Measurements from ENCODE around the gene CLN6. TPM values are rescaled to one million over a fixed set of nuclear protein-coding genes. Genes with fewer than 3 reads are reported as not detected.
A peak's percentile ranks its signal among the peaks of the same experiment; 100 is the strongest.
"Not testable (repeated sequence)": the region's sequence is repeated elsewhere in the genome, so short reads cannot be mapped to it uniquely, and the experiment has no call there.

CLN6 gene
- total RNA-seq, 1 experiment from 2014 or later, result 76.7 TPM

DNA sequence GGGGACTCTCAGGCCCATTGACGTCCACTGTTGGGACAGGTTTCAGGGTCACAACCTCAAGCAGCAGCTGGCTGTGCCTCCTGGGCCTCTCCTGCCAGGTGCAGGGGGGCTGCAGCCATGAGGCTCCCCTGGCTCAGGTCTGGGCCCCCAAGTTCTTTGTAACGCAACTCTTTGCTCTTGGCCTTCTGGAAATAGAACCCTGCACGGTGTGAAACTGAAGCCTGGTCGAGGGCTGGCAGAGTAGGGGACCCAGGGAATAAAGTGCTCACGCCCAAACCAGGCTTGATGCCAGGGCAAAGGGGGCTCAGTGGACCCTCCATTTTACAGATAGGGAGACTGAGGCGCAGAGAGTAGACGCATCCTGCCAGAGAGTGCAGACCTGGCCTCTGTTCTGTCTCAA is 25.2 kb downstream of the CLN6 start:
- Histone ChIP-seq H3K4me3 (ENCODE audit: low read depth, low read length) (peak overlapping the region; percentile 29), H3K4me1 (peaks cover 21% of the 10 kb centered on the region), H3K36me3 (ENCODE audit: control insufficient read depth, insufficient read depth, low read length) (no peaks in the 10 kb centered on the region), H3K27me3 (replicated peaks; ENCODE audit: control insufficient read depth, insufficient read depth, low read length) (no peaks in the 10 kb centered on the region), H3K9me3 (no peaks in the 10 kb centered on the region)
- Mint-ChIP-seq H3K36me3 (ENCODE audit: insufficient read depth, unreplicated experiment) (peaks cover 22% of the 10 kb centered on the region), H3K4me1 (ENCODE audit: low read depth, unreplicated experiment) (peaks cover 14% of the 10 kb centered on the region), H3K27me3 (ENCODE audit: insufficient read depth, unreplicated experiment) (no peaks in the 10 kb centered on the region), H3K27ac (ENCODE audit: unreplicated experiment) (peak overlapping the region; percentile 84), H3K4me3 (ENCODE audit: unreplicated experiment) (no peak overlapping the region), H3K9me3 (ENCODE audit: unreplicated experiment) (no peaks in the 10 kb centered on the region)
- no TSS peak for BruUV-seq (replicated peaks)
- ChIA-PET POLR2A (no interaction called here), CTCF (no interaction called here)
- no peak for DNase-seq
- intact Hi-C loops (cut with micrococcal nuclease; ENCODE audit: unreplicated experiment), result no loop called here
- TF ChIP-seq, protein P1, sequence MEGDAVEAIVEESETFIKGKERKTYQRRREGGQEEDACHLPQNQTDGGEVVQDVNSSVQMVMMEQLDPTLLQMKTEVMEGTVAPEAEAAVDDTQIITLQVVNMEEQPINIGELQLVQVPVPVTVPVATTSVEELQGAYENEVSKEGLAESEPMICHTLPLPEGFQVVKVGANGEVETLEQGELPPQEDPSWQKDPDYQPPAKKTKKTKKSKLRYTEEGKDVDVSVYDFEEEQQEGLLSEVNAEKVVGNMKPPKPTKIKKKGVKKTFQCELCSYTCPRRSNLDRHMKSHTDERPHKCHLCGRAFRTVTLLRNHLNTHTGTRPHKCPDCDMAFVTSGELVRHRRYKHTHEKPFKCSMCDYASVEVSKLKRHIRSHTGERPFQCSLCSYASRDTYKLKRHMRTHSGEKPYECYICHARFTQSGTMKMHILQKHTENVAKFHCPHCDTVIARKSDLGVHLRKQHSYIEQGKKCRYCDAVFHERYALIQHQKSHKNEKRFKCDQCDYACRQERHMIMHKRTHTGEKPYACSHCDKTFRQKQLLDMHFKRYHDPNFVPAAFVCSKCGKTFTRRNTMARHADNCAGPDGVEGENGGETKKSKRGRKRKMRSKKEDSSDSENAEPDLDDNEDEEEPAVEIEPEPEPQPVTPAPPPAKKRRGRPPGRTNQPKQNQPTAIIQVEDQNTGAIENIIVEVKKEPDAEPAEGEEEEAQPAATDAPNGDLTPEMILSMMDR (IDR thresholded peaks at IDR 0.05; ENCODE audit: insufficient read depth in 1 of 2, low read depth in 1 of 2, low read length in 1 of 2, severe bottlenecking in 1 of 2, unreplicated experiment in 1 of 2), result no peak

DNA sequence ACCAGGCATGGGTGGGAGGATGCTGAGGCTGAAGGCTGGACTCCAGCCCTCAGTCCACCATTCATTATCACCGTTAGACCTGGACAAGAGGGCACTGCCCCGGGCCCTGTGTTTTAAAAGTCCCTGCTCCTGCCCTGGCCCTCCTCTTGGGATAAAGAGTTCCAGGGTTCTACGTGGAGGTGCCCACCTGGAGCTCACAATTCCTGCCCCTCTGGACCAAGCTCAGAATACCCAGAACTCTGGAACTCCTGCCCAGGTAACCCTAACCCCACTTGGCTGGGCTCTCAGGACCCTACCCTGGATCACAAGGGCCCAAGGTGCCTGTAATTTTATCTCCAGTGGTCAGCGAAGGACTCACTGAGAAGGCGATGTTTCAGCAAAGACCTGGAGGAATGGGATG is 25.6 kb downstream of the CLN6 start:
- no TSS peak for BruUV-seq (replicated peaks)
- H3K4me1 ChIP-seq, result peaks cover 21% of the 10 kb centered on the region
- POLR2A ChIA-PET, result no interaction called here

DNA sequence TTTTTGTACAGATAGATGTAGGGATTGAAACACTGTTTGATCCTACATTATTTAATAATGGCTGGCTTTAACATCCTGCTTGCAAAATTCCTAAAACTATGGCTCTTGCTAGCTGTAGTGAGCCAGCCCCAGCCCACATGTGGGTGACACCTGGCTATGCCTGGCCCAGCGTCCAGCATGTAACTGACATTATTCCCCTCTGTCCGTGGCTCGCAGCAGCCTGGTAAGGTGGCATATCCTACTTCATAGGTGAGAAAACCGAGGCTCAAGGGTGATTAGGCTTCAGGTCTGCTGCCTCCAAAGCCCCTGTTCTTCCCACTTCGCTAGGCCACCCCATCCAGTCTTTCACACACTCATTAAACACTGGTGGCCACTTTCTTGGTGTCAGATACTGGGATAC is 26.0 kb downstream of the CLN6 start:
- TF ChIP-seq, protein P1 (IDR thresholded peaks at IDR 0.05; ENCODE audit: insufficient read depth in 1 of 2, low read depth in 1 of 2, low read length in 1 of 2, severe bottlenecking in 1 of 2, unreplicated experiment in 1 of 2), result no peak
- Mint-ChIP-seq H3K27ac (ENCODE audit: unreplicated experiment) (no peak overlapping the region), H3K27me3 (ENCODE audit: insufficient read depth, unreplicated experiment) (no peaks in the 10 kb centered on the region), H3K9me3 (ENCODE audit: unreplicated experiment) (no peaks in the 10 kb centered on the region), H3K36me3 (ENCODE audit: insufficient read depth, unreplicated experiment) (peaks cover 30% of the 10 kb centered on the region), H3K4me1 (ENCODE audit: low read depth, unreplicated experiment) (peaks cover 17% of the 10 kb centered on the region), H3K4me3 (ENCODE audit: unreplicated experiment) (no peak overlapping the region)
- no TSS peak for BruUV-seq (replicated peaks)
- Histone ChIP-seq H3K4me3 (ENCODE audit: low read depth, low read length) (no peak overlapping the region), H3K9me3 (no peaks in the 10 kb centered on the region), H3K27me3 (replicated peaks; ENCODE audit: control insufficient read depth, insufficient read depth, low read length) (no peaks in the 10 kb centered on the region), H3K36me3 (ENCODE audit: control insufficient read depth, insufficient read depth, low read length) (no peaks in the 10 kb centered on the region), H3K4me1 (peaks cover 21% of the 10 kb centered on the region)
- DNase-seq, result no peak
- CTCF ChIA-PET, result no interaction called here
- intact Hi-C loops (cut with micrococcal nuclease; ENCODE audit: unreplicated experiment), result no loop called here
- POLR2A ChIA-PET, result no interaction called here

More for the DNA sequence above, 25.6 kb downstream of the CLN6 start:
- H3K27ac Mint-ChIP-seq (ENCODE audit: unreplicated experiment), result no peak overlapping the region
- no peak for DNase-seq
- peaks cover 26% of the 10 kb centered on the region for H3K36me3 Mint-ChIP-seq (ENCODE audit: insufficient read depth, unreplicated experiment)
- TF ChIP-seq, protein P1 (IDR thresholded peaks at IDR 0.05; ENCODE audit: insufficient read depth in 1 of 2, low read depth in 1 of 2, low read length in 1 of 2, severe bottlenecking in 1 of 2, unreplicated experiment in 1 of 2), result no peak
- peaks cover 17% of the 10 kb centered on the region for H3K4me1 Mint-ChIP-seq (ENCODE audit: low read depth, unreplicated experiment)
- H3K36me3 ChIP-seq (ENCODE audit: control insufficient read depth, insufficient read depth, low read length), result no peaks in the 10 kb centered on the region
- H3K9me3 Mint-ChIP-seq (ENCODE audit: unreplicated experiment), result no peaks in the 10 kb centered on the region
- CTCF ChIA-PET, result no interaction called here
- no peaks in the 10 kb centered on the region for H3K27me3 Mint-ChIP-seq (ENCODE audit: insufficient read depth, unreplicated experiment)
- no peaks in the 10 kb centered on the region for H3K27me3 ChIP-seq (replicated peaks; ENCODE audit: control insufficient read depth, insufficient read depth, low read length)
- peak overlapping the region; percentile 29 for H3K4me3 ChIP-seq (ENCODE audit: low read depth, low read length)
- H3K4me3 Mint-ChIP-seq (ENCODE audit: unreplicated experiment), result no peak overlapping the region
- H3K9me3 ChIP-seq, result no peaks in the 10 kb centered on the region
- intact Hi-C loops (cut with micrococcal nuclease; ENCODE audit: unreplicated experiment), result no loop called here

DNA sequence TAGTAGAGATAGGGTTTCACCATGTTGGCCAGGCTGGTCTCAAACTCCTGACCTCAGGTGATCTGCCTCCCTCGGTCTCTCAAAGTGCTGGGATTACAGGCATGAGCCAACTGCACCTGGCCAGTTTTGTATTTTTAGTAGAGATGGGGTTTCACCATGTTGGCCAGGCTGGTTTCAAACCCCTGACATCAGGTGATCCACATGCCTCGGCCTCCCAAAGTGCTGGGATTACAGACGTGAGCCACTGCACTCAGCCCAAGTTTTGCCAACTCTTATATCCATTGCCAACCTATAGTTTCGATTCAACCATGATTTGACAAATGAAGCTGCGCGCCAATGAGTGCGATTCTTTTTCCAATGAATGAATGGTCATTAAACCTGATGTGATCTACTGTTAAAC is 26.5 kb downstream of the CLN6 start:
- H3K4me1 Mint-ChIP-seq (ENCODE audit: low read depth, unreplicated experiment), result peaks cover 17% of the 10 kb centered on the region
- H3K27me3 ChIP-seq (replicated peaks; ENCODE audit: control insufficient read depth, insufficient read depth, low read length); H3K9me3 ChIP-seq; intact Hi-C loops (cut with micrococcal nuclease; ENCODE audit: unreplicated experiment); H3K4me3 ChIP-seq (ENCODE audit: low read depth, low read length); H3K27me3 Mint-ChIP-seq (ENCODE audit: insufficient read depth, unreplicated experiment); H3K9me3 Mint-ChIP-seq (ENCODE audit: unreplicated experiment); H3K27ac Mint-ChIP-seq (ENCODE audit: unreplicated experiment); H3K36me3 ChIP-seq (ENCODE audit: control insufficient read depth, insufficient read depth, low read length); DNase-seq; BruUV-seq (replicated peaks); POLR2A ChIA-PET; H3K4me3 Mint-ChIP-seq (ENCODE audit: unreplicated experiment): not testable (repeated sequence)
- peaks cover 32% of the 10 kb centered on the region for H3K36me3 Mint-ChIP-seq (ENCODE audit: insufficient read depth, unreplicated experiment)
- CTCF ChIA-PET, result interaction anchor here (0.7 kb wide), 1 partner anchor 30 kb away, joined by 3 read pairs; no protein-coding TSS in a partner anchor
- H3K4me1 ChIP-seq, result peaks cover 21% of the 10 kb centered on the region
